Neural cell (in vitro differentiated cells): ENCODE data around the gene PLXNA4. TPM values are rescaled to one million over a fixed set of nuclear protein-coding genes. Genes with fewer than 3 reads are reported as not detected.

Source experiments
- H2AFZ ChIP-seq: fragments of 200-600, 300-800 bp; sonication (generic), shearing (Covaris generic); 2 replicates; pipeline ENCODE4 v1.6.0; 2014; ENCODE audit warnings: low read depth, mild to moderate bottlenecking, antibody characterized with exemption, low read length, moderate library complexity
- H3F3A ChIP-seq: fragments of 200-600 bp; shearing (Covaris generic); 2 replicates; pipeline ENCODE4 v1.6.1; 2016; ENCODE audit warnings: mild to moderate bottlenecking, moderate library complexity, mixed read lengths, antibody characterized with exemption, low read length; ENCODE audit not compliant: insufficient read depth, poor library complexity, severe bottlenecking
- H3K27ac ChIP-seq: fragments of 200-600, 300-800 bp; sonication (generic), shearing (Covaris generic); 2 replicates; pipeline ENCODE4 v1.5.1; 2014; ENCODE audit warnings: mild to moderate bottlenecking, low read length, moderate library complexity
- H3K27me3 ChIP-seq: fragments of 300-800, 200-600 bp; sonication (generic), shearing (Covaris generic); 2 replicates; pipeline ENCODE4 v1.6.0; 2014; ENCODE audit warnings: mild to moderate bottlenecking, low read depth, low read length, moderate library complexity; ENCODE audit not compliant: insufficient read depth
- H3K36me3 ChIP-seq: fragments of 300-800, 200-600 bp; sonication (generic), shearing (Covaris generic); 2 replicates; pipeline ENCODE4 v1.5.1; 2014; ENCODE audit warnings: mild to moderate bottlenecking, antibody characterized with exemption, low read length, moderate library complexity; ENCODE audit not compliant: insufficient read depth
- H3K4me2 ChIP-seq: fragments of 300-800, 200-600 bp; sonication (generic), shearing (Covaris generic); 2 replicates; pipeline ENCODE4 v1.6.0; 2014; ENCODE audit warnings: mild to moderate bottlenecking, low read length
- H3K4me3 ChIP-seq: fragments of 300-800, 200-600 bp; sonication (generic), shearing (Covaris generic); 2 replicates; pipeline ENCODE4 v1.5.1; 2014; ENCODE audit warnings: mild to moderate bottlenecking, low read length, moderate library complexity
- H3K79me2 ChIP-seq: fragments of 200-600 bp; shearing (Covaris generic); replicated peaks from 2 replicates; pipeline ENCODE4 v1.6.0; 2014; ENCODE audit warnings: mild to moderate bottlenecking, low read length, moderate library complexity; ENCODE audit not compliant: insufficient read depth
- H3K9ac ChIP-seq: fragments of 300-800, 200-600 bp; sonication (generic), shearing (Covaris generic); 2 replicates; pipeline ENCODE4 v1.6.1; 2016; ENCODE audit warnings: mild to moderate bottlenecking, low read length, mixed read lengths
- H3K9me2 ChIP-seq: fragments of 200-600 bp; shearing (Covaris generic); 2 replicates; pipeline ENCODE4 v1.6.1; 2016; ENCODE audit warnings: mild to moderate bottlenecking, low read length, mixed read lengths; ENCODE audit not compliant: insufficient read depth
- H3K9me3 ChIP-seq: fragments of 200-600, 300-800 bp; sonication (generic), shearing (Covaris generic); 2 replicates; pipeline ENCODE4 v1.6.1; 2016; ENCODE audit warnings: mild to moderate bottlenecking, mixed run types, low read length, moderate library complexity, mixed read lengths
- H4K20me1 ChIP-seq: fragments of 200-600 bp; shearing (Covaris generic); 2 replicates; pipeline ENCODE4 v1.6.1; 2016; ENCODE audit warnings: mild to moderate bottlenecking, mixed run types; ENCODE audit not compliant: insufficient read depth
- EP300 ChIP-seq: fragments of 450-650 bp; conservative IDR thresholded peaks from 2 replicates; pipeline ENCODE4 v1.6.1; 2014; ENCODE audit warnings: antibody characterized with exemption, mild to moderate bottlenecking, moderate library complexity; ENCODE audit not compliant: poor library complexity, severe bottlenecking
- EZH2 ChIP-seq: fragments of 200-600, 300-800 bp; shearing (Covaris generic), sonication (generic); IDR thresholded peaks from 2 replicates; pipeline ENCODE4 v1.6.1; 2014; ENCODE audit warnings: antibody characterized with exemption, low read length, borderline replicate concordance, mild to moderate bottlenecking; ENCODE audit not compliant: insufficient read depth, poor library complexity, severe bottlenecking
- MXI1 ChIP-seq: fragments of 450-650 bp; conservative IDR thresholded peaks from 2 replicates; pipeline ENCODE4 v1.6.1; 2014; ENCODE audit warnings: antibody characterized with exemption, mild to moderate bottlenecking; ENCODE audit not compliant: poor library complexity, severe bottlenecking
- POLR2AphosphoS5 ChIP-seq: IDR thresholded peaks from 2 replicates; pipeline ENCODE4 v1.6.1; 2012
- RAD21 ChIP-seq: fragments of 450-650 bp; conservative IDR thresholded peaks from 2 replicates; pipeline ENCODE4 v1.6.1; 2014; ENCODE audit warnings: antibody characterized with exemption, mild to moderate bottlenecking, moderate library complexity
- SMC3 ChIP-seq: fragments of 450-650 bp; conservative IDR thresholded peaks from 2 replicates; pipeline ENCODE4 v1.6.1; 2014; ENCODE audit warnings: antibody characterized with exemption, mild to moderate bottlenecking, moderate library complexity; ENCODE audit not compliant: poor library complexity
- TAF1 ChIP-seq: IDR thresholded peaks from 2 replicates; pipeline ENCODE4 v1.6.1; 2012; ENCODE audit warnings: low read depth
- polyA plus RNA-seq: library from polyadenylated mRNA; depleted of rRNA; stranded (reverse); fragments of >200 nt; gene quantifications from 2 replicates; pipeline ENCODE4 v1.2.3, GENCODE V29; 2014
- TF ChIP-seq, protein P1 (sequence below): fragments of 450-650 bp; IDR thresholded peaks from 2 replicates; pipeline ENCODE4 v1.5.1; 2014; ENCODE audit warnings: antibody characterized with exemption, mild to moderate bottlenecking, moderate library complexity; ENCODE audit not compliant: poor library complexity, severe bottlenecking
- TF ChIP-seq, protein P2 (sequence below): IDR thresholded peaks from 2 replicates; pipeline ENCODE4 v1.6.1; 2012; ENCODE audit warnings: borderline replicate concordance

PLXNA4 gene
- polyA plus RNA-seq, 1 donor from 2014 or later: 7.2 TPM

DNA sequence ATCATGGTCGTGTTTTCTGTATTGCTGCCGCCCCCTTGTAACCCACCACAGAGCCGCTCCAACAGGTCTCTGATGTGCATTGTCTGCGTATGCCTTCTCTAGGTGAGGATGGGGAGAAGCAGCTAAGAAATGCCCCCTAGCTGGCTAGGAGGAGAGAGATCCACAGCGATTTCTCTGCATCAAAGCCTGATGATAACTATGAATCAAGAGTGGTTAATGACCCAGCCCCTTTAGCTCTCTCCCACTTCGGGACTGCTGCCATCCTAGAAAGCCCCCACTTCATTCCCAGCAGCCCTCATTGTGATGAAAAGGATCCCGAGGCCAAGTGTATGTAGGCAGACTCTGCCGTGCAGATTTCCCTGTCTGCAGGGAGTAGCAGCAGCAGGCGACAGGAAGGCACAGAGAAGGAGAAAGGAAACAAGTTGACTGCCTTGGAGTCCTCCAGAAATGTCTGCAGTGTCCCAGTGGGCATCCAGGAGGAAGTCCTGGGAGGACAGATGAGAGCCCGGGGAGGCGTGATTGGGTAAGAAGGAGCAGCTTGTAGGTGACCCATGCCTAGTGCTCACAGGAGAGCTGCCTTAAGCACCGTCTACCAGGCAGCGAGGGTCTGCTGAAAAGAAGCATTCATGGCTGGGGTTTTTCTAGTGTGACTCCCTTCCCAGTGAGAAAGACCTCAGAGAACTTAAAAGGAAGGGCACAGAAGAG lies 2.9 kb downstream of the PLXNA4 start:
- H3K4me3 ChIP-seq: peak overlapping the region; percentile 93
- peak overlapping the region; percentile 76 for H3K9ac ChIP-seq
- H3K27me3 ChIP-seq: peaks cover 41% of the 10 kb centered on the region

DNA sequence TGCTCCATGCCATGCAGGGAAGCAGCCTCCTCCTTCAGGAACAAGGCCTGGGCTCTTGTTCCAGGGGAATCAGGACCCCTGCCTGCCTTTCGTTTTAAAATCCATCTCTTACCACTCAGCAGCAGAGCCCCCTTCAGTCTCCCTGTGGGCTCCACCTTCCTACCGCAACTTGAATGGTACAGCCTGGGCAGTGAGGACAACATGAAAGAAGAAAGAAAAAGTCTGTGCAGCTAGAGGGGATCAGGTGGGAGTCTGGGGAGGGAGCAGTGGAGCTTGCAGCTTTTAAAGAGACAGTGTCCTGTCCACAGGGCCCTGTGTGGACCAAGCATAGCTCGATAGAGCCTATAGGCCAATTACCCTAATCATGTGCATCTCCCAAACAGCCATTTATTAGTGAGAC lies 3.7 kb downstream of the PLXNA4 start:
- Histone ChIP-seq H3K9me2 (no peaks in the 10 kb centered on the region), H2AFZ (no peak overlapping the region), H3F3A (no peaks in the 10 kb centered on the region), H3K9me3 (no peaks in the 10 kb centered on the region), H3K4me3 (peak overlapping the region; percentile 93), H3K4me2 (peak overlapping the region; percentile 71), H3K27ac (no peak overlapping the region), H4K20me1 (no peaks in the 10 kb centered on the region), H3K79me2 (peaks cover 6% of the 10 kb centered on the region), H3K36me3 (no peaks in the 10 kb centered on the region), H3K27me3 (peaks cover 33% of the 10 kb centered on the region), H3K9ac (no peak overlapping the region)
- TF ChIP-seq MXI1 (no peak), POLR2AphosphoS5 (no peak)

More for the DNA sequence above, 2.9 kb downstream of the PLXNA4 start:
- Histone ChIP-seq H3K36me3 (no peaks in the 10 kb centered on the region), H3F3A (no peaks in the 10 kb centered on the region), H3K79me2 (peaks cover 6% of the 10 kb centered on the region), H3K9me3 (no peaks in the 10 kb centered on the region), H3K4me2 (peak overlapping the region; percentile 71), H3K9me2 (no peaks in the 10 kb centered on the region), H2AFZ (no peak overlapping the region), H4K20me1 (no peaks in the 10 kb centered on the region), H3K27ac (no peak overlapping the region)
- TF ChIP-seq TAF1: no peak
- TF ChIP-seq, protein P1, sequence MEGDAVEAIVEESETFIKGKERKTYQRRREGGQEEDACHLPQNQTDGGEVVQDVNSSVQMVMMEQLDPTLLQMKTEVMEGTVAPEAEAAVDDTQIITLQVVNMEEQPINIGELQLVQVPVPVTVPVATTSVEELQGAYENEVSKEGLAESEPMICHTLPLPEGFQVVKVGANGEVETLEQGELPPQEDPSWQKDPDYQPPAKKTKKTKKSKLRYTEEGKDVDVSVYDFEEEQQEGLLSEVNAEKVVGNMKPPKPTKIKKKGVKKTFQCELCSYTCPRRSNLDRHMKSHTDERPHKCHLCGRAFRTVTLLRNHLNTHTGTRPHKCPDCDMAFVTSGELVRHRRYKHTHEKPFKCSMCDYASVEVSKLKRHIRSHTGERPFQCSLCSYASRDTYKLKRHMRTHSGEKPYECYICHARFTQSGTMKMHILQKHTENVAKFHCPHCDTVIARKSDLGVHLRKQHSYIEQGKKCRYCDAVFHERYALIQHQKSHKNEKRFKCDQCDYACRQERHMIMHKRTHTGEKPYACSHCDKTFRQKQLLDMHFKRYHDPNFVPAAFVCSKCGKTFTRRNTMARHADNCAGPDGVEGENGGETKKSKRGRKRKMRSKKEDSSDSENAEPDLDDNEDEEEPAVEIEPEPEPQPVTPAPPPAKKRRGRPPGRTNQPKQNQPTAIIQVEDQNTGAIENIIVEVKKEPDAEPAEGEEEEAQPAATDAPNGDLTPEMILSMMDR: peak; percentile 36
- TF ChIP-seq SMC3: peak; percentile 52
- peak; percentile 47 for TF ChIP-seq RAD21
- TF ChIP-seq, protein P2, sequence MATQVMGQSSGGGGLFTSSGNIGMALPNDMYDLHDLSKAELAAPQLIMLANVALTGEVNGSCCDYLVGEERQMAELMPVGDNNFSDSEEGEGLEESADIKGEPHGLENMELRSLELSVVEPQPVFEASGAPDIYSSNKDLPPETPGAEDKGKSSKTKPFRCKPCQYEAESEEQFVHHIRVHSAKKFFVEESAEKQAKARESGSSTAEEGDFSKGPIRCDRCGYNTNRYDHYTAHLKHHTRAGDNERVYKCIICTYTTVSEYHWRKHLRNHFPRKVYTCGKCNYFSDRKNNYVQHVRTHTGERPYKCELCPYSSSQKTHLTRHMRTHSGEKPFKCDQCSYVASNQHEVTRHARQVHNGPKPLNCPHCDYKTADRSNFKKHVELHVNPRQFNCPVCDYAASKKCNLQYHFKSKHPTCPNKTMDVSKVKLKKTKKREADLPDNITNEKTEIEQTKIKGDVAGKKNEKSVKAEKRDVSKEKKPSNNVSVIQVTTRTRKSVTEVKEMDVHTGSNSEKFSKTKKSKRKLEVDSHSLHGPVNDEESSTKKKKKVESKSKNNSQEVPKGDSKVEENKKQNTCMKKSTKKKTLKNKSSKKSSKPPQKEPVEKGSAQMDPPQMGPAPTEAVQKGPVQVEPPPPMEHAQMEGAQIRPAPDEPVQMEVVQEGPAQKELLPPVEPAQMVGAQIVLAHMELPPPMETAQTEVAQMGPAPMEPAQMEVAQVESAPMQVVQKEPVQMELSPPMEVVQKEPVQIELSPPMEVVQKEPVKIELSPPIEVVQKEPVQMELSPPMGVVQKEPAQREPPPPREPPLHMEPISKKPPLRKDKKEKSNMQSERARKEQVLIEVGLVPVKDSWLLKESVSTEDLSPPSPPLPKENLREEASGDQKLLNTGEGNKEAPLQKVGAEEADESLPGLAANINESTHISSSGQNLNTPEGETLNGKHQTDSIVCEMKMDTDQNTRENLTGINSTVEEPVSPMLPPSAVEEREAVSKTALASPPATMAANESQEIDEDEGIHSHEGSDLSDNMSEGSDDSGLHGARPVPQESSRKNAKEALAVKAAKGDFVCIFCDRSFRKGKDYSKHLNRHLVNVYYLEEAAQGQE: no peak
- TF ChIP-seq POLR2AphosphoS5: peak; percentile 2

DNA sequence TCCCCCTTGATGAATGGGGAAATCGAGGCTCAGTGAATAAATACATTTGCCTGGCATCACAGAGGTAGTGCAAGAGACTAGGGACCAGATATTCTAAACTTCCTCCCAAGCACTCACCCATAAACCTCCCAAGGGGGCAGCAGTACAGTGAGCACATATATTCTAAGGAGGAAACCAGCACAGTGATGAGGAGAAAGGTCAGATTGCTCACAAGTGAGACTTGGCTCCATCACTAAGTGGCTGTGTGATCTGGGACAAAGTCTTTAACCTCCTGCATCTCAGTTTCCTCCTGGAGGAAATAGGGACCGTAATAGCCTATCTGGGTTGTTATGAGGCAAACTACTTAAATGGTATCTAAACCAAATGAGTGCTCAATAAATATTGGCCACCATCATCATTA lies 4.3 kb downstream of the PLXNA4 start:
- peak overlapping the region; percentile 71 for H3K4me2 ChIP-seq
- H3K27me3 ChIP-seq: peaks cover 33% of the 10 kb centered on the region
- TF ChIP-seq TAF1: no peak
- no peak for TF ChIP-seq RAD21
- TF ChIP-seq, protein P1: no peak
- no peak for TF ChIP-seq POLR2AphosphoS5
- TF ChIP-seq, protein P2: no peak
- no peak for TF ChIP-seq EZH2
- TF ChIP-seq MXI1: no peak
- no peak for TF ChIP-seq EP300
- TF ChIP-seq SMC3: no peak

More for the DNA sequence above, 4.3 kb downstream of the PLXNA4 start:
- Histone ChIP-seq H3K9me3 (no peaks in the 10 kb centered on the region), H3F3A (no peaks in the 10 kb centered on the region), H3K36me3 (no peaks in the 10 kb centered on the region), H3K27ac (no peak overlapping the region), H3K79me2 (peaks cover 6% of the 10 kb centered on the region), H3K9me2 (no peaks in the 10 kb centered on the region), H3K9ac (no peak overlapping the region), H2AFZ (no peak overlapping the region), H3K4me3 (peak overlapping the region; percentile 93), H4K20me1 (no peaks in the 10 kb centered on the region)
